ENCODE data around the gene NLRC5. TPM values are rescaled to one million over a fixed set of nuclear protein-coding genes. Genes with fewer than 3 reads are reported as not detected.

NLRC5 gene
- total RNA-seq, 2 experiments from 2014 or later = 424 to 434 TPM

GRCh38 chr16:57071831-57072582 is 82.7 kb downstream of the NLRC5 start:
- ATAC-seq (ENCODE audit: poor library complexity) (no peak), DNase-seq (no peak)
- Histone ChIP-seq H3K36me3 (ENCODE audit: insufficient read depth, low read length) (peaks cover 88% of the 10 kb centered on the region), H3K27me3 (ENCODE audit: control insufficient read depth in 1 of 2, insufficient read depth in 2 of 2, low read length in 2 of 2) (no peaks in the 10 kb centered on the region), H3K4me1 (ENCODE audit: insufficient read depth, low read length) (peaks cover 12% of the 10 kb centered on the region), H3K4me3 (ENCODE audit: low read length) (no peak overlapping the region), H3K9me3 (ENCODE audit: control insufficient read depth in 1 of 2, insufficient read depth in 1 of 2, low read length in 2 of 2) (no peaks in the 10 kb centered on the region), H3K27ac (ENCODE audit: low read depth in 1 of 2, low read length in 2 of 2) (no peak overlapping the region)
- intact Hi-C loops (cut with DNase I, micrococcal nuclease) = loop anchor here in 1 of 2 experiments (10.0 kb wide), 1 partner anchor 227 kb away; no protein-coding TSS in a partner anchor
- Mint-ChIP-seq H3K27me3 (no peaks in the 10 kb centered on the region), H3K4me3 (no peak overlapping the region), H3K4me1 (ENCODE audit: low read depth) (peaks cover 4% of the 10 kb centered on the region), H3K36me3 (ENCODE audit: low read depth) (peaks cover 81% of the 10 kb centered on the region), H3K27ac (peak overlapping the region; percentile 59), H3K9me3 (no peaks in the 10 kb centered on the region)
- ChIA-PET POLR2A (interaction anchor here (0.6 kb wide), 1 partner anchor 81 kb away, joined by 3 read pairs; no protein-coding TSS in a partner anchor), CTCF (interaction anchor here (1.5 kb wide), 1 partner anchor 12 kb away, joined by 6 read pairs; no protein-coding TSS in a partner anchor)
- no peak for TF ChIP-seq CTCF (IDR thresholded peaks at IDR 0.05)

- TF ChIP-seq CTCF (IDR thresholded peaks at IDR 0.05) = no peak
- Histone ChIP-seq H3K36me3 (ENCODE audit: insufficient read depth, low read length) (peaks cover 88% of the 10 kb centered on the region), H3K9me3 (ENCODE audit: control insufficient read depth in 1 of 2, insufficient read depth in 1 of 2, low read length in 2 of 2) (no peaks in the 10 kb centered on the region), H3K27me3 (ENCODE audit: control insufficient read depth in 1 of 2, insufficient read depth in 2 of 2, low read length in 2 of 2) (no peaks in the 10 kb centered on the region), H3K27ac (ENCODE audit: low read depth in 1 of 2, low read length in 2 of 2) (no peak overlapping the region), H3K4me1 (ENCODE audit: insufficient read depth, low read length) (peaks cover 9% of the 10 kb centered on the region), H3K4me3 (ENCODE audit: low read length) (no peak overlapping the region)
- peaks cover 79% of the 10 kb centered on the region for H3K36me3 Mint-ChIP-seq (ENCODE audit: low read depth)
- no peak for ATAC-seq (ENCODE audit: poor library complexity)
- CTCF ChIA-PET = interaction anchor here (1.5 kb wide), 1 partner anchor 11 kb away, joined by 6 read pairs; no protein-coding TSS in a partner anchor
- intact Hi-C loops (cut with DNase I, micrococcal nuclease) = loop anchor here in 1 of 2 experiments (10.0 kb wide), 1 partner anchor 228 kb away; no protein-coding TSS in a partner anchor
- DNase-seq = no peak
- no peaks in the 10 kb centered on the region for H3K27me3 Mint-ChIP-seq
- H3K4me1 Mint-ChIP-seq (ENCODE audit: low read depth) = peaks cover 4% of the 10 kb centered on the region
- H3K4me3 Mint-ChIP-seq = no peak overlapping the region
- POLR2A ChIA-PET = interaction anchor here (0.6 kb wide), 1 partner anchor 80 kb away, joined by 3 read pairs; no protein-coding TSS in a partner anchor
- no peaks in the 10 kb centered on the region for H3K9me3 Mint-ChIP-seq
- peak overlapping the region; percentile 27 for H3K27ac Mint-ChIP-seq
Measured at GRCh38 chr16:57072616-57073275, 83.4 kb downstream of the NLRC5 start.

GRCh38 chr16:57077714-57078113 is 88.4 kb downstream of the NLRC5 start:
- Mint-ChIP-seq H3K4me3 (no peak overlapping the region), H3K9me3 (no peaks in the 10 kb centered on the region), H3K4me1 (ENCODE audit: low read depth) (no peaks in the 10 kb centered on the region), H3K27me3 (no peaks in the 10 kb centered on the region), H3K27ac (peak overlapping the region; percentile 49), H3K36me3 (ENCODE audit: low read depth) (peaks cover 78% of the 10 kb centered on the region)
- Histone ChIP-seq H3K9me3 (ENCODE audit: control insufficient read depth in 1 of 2, insufficient read depth in 1 of 2, low read length in 2 of 2) (no peaks in the 10 kb centered on the region), H3K4me3 (ENCODE audit: low read length) (no peak overlapping the region), H3K4me1 (ENCODE audit: insufficient read depth, low read length) (peaks cover 2% of the 10 kb centered on the region), H3K36me3 (ENCODE audit: insufficient read depth, low read length) (peaks cover 86% of the 10 kb centered on the region), H3K27ac (ENCODE audit: low read depth in 1 of 2, low read length in 2 of 2) (peak overlapping the region in 1 of 2 donors; percentile 31), H3K27me3 (ENCODE audit: control insufficient read depth in 1 of 2, insufficient read depth in 2 of 2, low read length in 2 of 2) (no peaks in the 10 kb centered on the region)
- TF ChIP-seq CTCF (IDR thresholded peaks at IDR 0.05) = no peak
- ATAC-seq (ENCODE audit: poor library complexity) (no peak), DNase-seq (no peak)
- CTCF ChIA-PET = no interaction called here
- intact Hi-C loops (cut with DNase I, micrococcal nuclease) = loop anchor here in 1 of 2 experiments (10.0 kb wide), 1 partner anchor 233 kb away; no protein-coding TSS in a partner anchor
- POLR2A ChIA-PET = no interaction called here
